Left colon (tissue), 2 donors: ENCODE results near the gene SIRPD. TPM values are rescaled to one million over a fixed set of nuclear protein-coding genes. Genes with fewer than 3 reads are reported as not detected.
A peak's percentile ranks its signal among the peaks of the same experiment; 100 is the strongest.
"Not testable (repeated sequence)": the region's sequence is repeated elsewhere in the genome, so short reads cannot be mapped to it uniquely, and the experiment has no call there.

Experiments used
- ATAC-seq: fragments of 200-7000 bp; cut with Tn5 transposase; one replicate; pipeline ENCODE4 v1.9.1; 2020; ENCODE audit warnings: mild to moderate bottlenecking, moderate library complexity
- DNase-seq, 2 donors: peaks; one replicate each; pipeline ENCODE4 v3.0.0-alpha.2; 2020
- intact Hi-C, 2 donors: fragments of 100-400 bp; cut with DNase I in 1 of 2; cut with micrococcal nuclease in 1 of 2; formaldehyde crosslinking; loops; one replicate each; pipeline versions ENCODE4 v1.11.2 to v1.14.0; 2022; cut with DNase I, micrococcal nuclease
- long read RNA-seq: library from polyadenylated mRNA; unstranded; transcript quantifications from one replicate; pipeline ENCODE4 v2.0.0, GENCODE V29; 2021
- total RNA-seq, 2 donors: library from RNA; stranded (reverse); fragmentation: NEBNext Ultra II Directional; extraction: Animal tissue kit (Norgen Biotek cat#: 25700); gene quantifications; one replicate each; pipeline ENCODE4 v1.2.1, GENCODE V29; 2021
- donor health status: DM: no; HTN: no; CAD: no.
- donor health status: DM: yes; HTN: yes; CAD: no.

Gene SIRPD
- not detected for total RNA-seq
- long read RNA-seq, result 0 reads

GRCh38 chr20:1557605-1558004, at the start of gene SIRPD:
TSS of gene SIRPD (minus strand) at chr20:1557705. CDS start at chr20:1557653, 52 bp downstream.
- ATAC-seq, result no peak
- intact Hi-C loops, result no loop called here

GRCh38 chr20:1600736-1601135, 43.2 kb upstream of the SIRPD start:
- intact Hi-C loops, result no loop called here

More at GRCh38 chr20:1557605-1558004, at the start of gene SIRPD:
- no peak for DNase-seq

GRCh38 chr20:1595333-1595732, 37.8 kb upstream of the SIRPD start:
- ATAC-seq (no peak), DNase-seq (no peak)

More at GRCh38 chr20:1600736-1601135, 43.2 kb upstream of the SIRPD start:
- DNase-seq (no peak), ATAC-seq (no peak)

GRCh38 chr20:1588533-1589460, 31.3 kb upstream of the SIRPD start:
- intact Hi-C loops, result no loop called here
- ATAC-seq (peak; percentile 65), DNase-seq (peak in 1 of 2 donors; percentile 18)

More at GRCh38 chr20:1595333-1595732, 37.8 kb upstream of the SIRPD start:
- intact Hi-C loops, result no loop called here

GRCh38 chr20:1587781-1588532, 30.5 kb upstream of the SIRPD start:
- intact Hi-C loops, result no loop called here
- DNase-seq, result no peak
- no peak for ATAC-seq

- DNase-seq, result no peak
- intact Hi-C loops, result no loop called here
- ATAC-seq, result no peak
Observed at GRCh38 chr20:1579488-1579887, 22.0 kb upstream of the SIRPD start.

GRCh38 chr20:1577906-1578305, 20.4 kb upstream of the SIRPD start:
- ATAC-seq (no peak), DNase-seq (no peak)
- intact Hi-C loops, result no loop called here

- intact Hi-C loops, ATAC-seq: not testable (repeated sequence)
Observed at GRCh38 chr20:1577313-1577712, 19.8 kb upstream of the SIRPD start.

GRCh38 chr20:1576641-1577040, 19.1 kb upstream of the SIRPD start:
- DNase-seq (no peak), ATAC-seq (no peak)
- intact Hi-C loops, result no loop called here

More at GRCh38 chr20:1577313-1577712, 19.8 kb upstream of the SIRPD start:
- not testable (repeated sequence) for DNase-seq

GRCh38 chr20:1576003-1576402, 18.5 kb upstream of the SIRPD start:
- not testable (repeated sequence) for ATAC-seq

GRCh38 chr20:1571583-1571982, 14.1 kb upstream of the SIRPD start:
- ATAC-seq, DNase-seq, intact Hi-C loops: not testable (repeated sequence)

More at GRCh38 chr20:1576003-1576402, 18.5 kb upstream of the SIRPD start:
- DNase-seq, intact Hi-C loops: not testable (repeated sequence)

- DNase-seq (no peak), ATAC-seq (no peak)
- intact Hi-C loops, result no loop called here
Observed at GRCh38 chr20:1569415-1569881, 11.9 kb upstream of the SIRPD start.

- intact Hi-C loops, result no loop called here
- ATAC-seq (no peak), DNase-seq (no peak)
Observed at GRCh38 chr20:1568163-1568490, 10.6 kb upstream of the SIRPD start.

- intact Hi-C loops, result no loop called here
- no peak for DNase-seq
- no peak for ATAC-seq
Observed at GRCh38 chr20:1567392-1568162, 10.1 kb upstream of the SIRPD start.

GRCh38 chr20:1566701-1567100, 9.2 kb upstream of the SIRPD start:
- intact Hi-C loops, result no loop called here
- DNase-seq (no peak), ATAC-seq (no peak)

GRCh38 chr20:1565461-1565860, 8.0 kb upstream of the SIRPD start:
- intact Hi-C loops, result no loop called here
- ATAC-seq, result no peak
- DNase-seq, result no peak

GRCh38 chr20:1563598-1563997, 6.1 kb upstream of the SIRPD start:
- DNase-seq, result no peak
- intact Hi-C loops, result no loop called here
- no peak for ATAC-seq

GRCh38 chr20:1562622-1563021, 5.1 kb upstream of the SIRPD start:
- ATAC-seq, result no peak

GRCh38 chr20:1561350-1561749, 3.8 kb upstream of the SIRPD start:
- ATAC-seq (no peak), DNase-seq (no peak)
- intact Hi-C loops, result no loop called here

More at GRCh38 chr20:1562622-1563021, 5.1 kb upstream of the SIRPD start:
- intact Hi-C loops, result no loop called here
- DNase-seq, result no peak
